ENCODE data around the gene SPATA3. TPM values are rescaled to one million over a fixed set of nuclear protein-coding genes. Genes with fewer than 3 reads are reported as not detected.

Gene SPATA3
- total and polyA plus RNA-seq, 2 of the 13 experiments (the other 11 are each of a cell fraction or from before 2014, with no cell fraction given): not detected

- TF ChIP-seq MEF2D (CRISPR knock-in tag; IDR thresholded peaks at IDR 0.05) (0 out of 2 replicates have a peak, but pooled peaks have one; percentile 54), ZNF737 (CRISPR knock-in tag; IDR thresholded peaks at IDR 0.05; ENCODE audit: borderline replicate concordance) (no peak), SMARCC2 (IDR thresholded peaks at IDR 0.05) (no peak), ZFP36 (IDR thresholded peaks at IDR 0.05; ENCODE audit: borderline replicate concordance, low read depth, low read length, partially characterized antibody) (no peak), ZNF3 (CRISPR knock-in tag; IDR thresholded peaks at IDR 0.05) (peak; percentile 95), SYNCRIP (IDR thresholded peaks at IDR 0.05; ENCODE audit: insufficient read depth, low read depth, low read length) (no peak), ERF (CRISPR knock-in tag; IDR thresholded peaks at IDR 0.05) (no peak), ZNF570 (CRISPR knock-in tag; IDR thresholded peaks at IDR 0.05; ENCODE audit: borderline replicate concordance) (no peak)
- TF ChIP-seq, protein P1, sequence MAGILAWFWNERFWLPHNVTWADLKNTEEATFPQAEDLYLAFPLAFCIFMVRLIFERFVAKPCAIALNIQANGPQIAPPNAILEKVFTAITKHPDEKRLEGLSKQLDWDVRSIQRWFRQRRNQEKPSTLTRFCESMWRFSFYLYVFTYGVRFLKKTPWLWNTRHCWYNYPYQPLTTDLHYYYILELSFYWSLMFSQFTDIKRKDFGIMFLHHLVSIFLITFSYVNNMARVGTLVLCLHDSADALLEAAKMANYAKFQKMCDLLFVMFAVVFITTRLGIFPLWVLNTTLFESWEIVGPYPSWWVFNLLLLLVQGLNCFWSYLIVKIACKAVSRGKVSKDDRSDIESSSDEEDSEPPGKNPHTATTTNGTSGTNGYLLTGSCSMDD (CRISPR knock-in tag; IDR thresholded peaks at IDR 0.05): no peak
These were observed 9.3 kb upstream of the SPATA3 start (continued) for GRCh38 chr2:230986520-230987136.

GRCh38 chr2:230987137-230988020, 8.5 kb upstream of the SPATA3 start:
- ChIA-PET CTCF (ENCODE audit: low intra/inter-chr PET ratio, low total read pairs) (interaction anchor here (0.7 to 2.6 kb wide), 7 partner anchors 46 to 163 kb away, joined by 3 to 40 read pairs (median 4); no protein-coding TSS in a partner anchor), POLR2A (interaction anchor here (1.0 to 2.0 kb wide), 4 partner anchors 48 to 139 kb away, joined by 3 to 13 read pairs (median 6); no protein-coding TSS in a partner anchor)
- no TSS peak for BruUV-seq (replicated peaks)
- no peak overlapping the region for H3K27ac ChIP-seq (ENCODE audit: extremely low read length, insufficient read depth, low read length)
- H3K4me2 ChIP-seq (ENCODE audit: low read depth, low read length): peak overlapping the region; percentile 96
- H3K4me1 ChIP-seq (ENCODE audit: insufficient read depth, low read length): peaks cover 40% of the 10 kb centered on the region
- H4K20me1 ChIP-seq (ENCODE audit: insufficient read depth, low read length): no peaks in the 10 kb centered on the region
- H3K36me3 ChIP-seq (replicated peaks in 1 of 2; ENCODE audit: control insufficient read depth in 1 of 2, insufficient read depth in 2 of 2, low read length in 2 of 2): no peaks in the 10 kb centered on the region
- peak overlapping the region; percentile 51 to 75 (median 53) for H3K4me3 ChIP-seq (replicated peaks in 1 of 3; ENCODE audit: insufficient read depth in 1 of 3, low read depth in 2 of 3, low read length in 3 of 3)
- under 1% methylated on average over 20 of the region's 34 CpGs for WGBS (ENCODE audit: low lambda C conversion rate)
- intact Hi-C loops (cut with micrococcal nuclease; ENCODE audit: unreplicated experiment): loop anchor here (1.0 kb wide), 5 partner anchors 58 to 163 kb away; no protein-coding TSS in a partner anchor
- in situ Hi-C loops (cut with HindIII; ENCODE audit: extremely low pct_ligation_motif_present, low pct_unique_long_range_greater_than_20kb): loop anchor here (5.0 kb wide), 2 partner anchors 85 to 165 kb away; no protein-coding TSS in a partner anchor
- peak; percentile 71 for DNase-seq (ENCODE audit: low spot score)
- no peaks in the 10 kb centered on the region for H3K79me2 ChIP-seq (ENCODE audit: insufficient read depth, low read length)
- ATAC-seq: peak; percentile 93
- H2AFZ ChIP-seq (ENCODE audit: low read length): peak overlapping the region; percentile 82
- peak; percentile 18 for FAIRE-seq
- peaks cover 1 to 25% of the 10 kb centered on the region in 2 experiments; a peak in 3 of 5 replicates for H3K27me3 ChIP-seq (ENCODE audit: control insufficient read depth in 1 of 2, insufficient read depth in 2 of 2, low read length in 2 of 2)
- peak overlapping the region; percentile 34; the same call in 1 of the 2 replicates for H3K9ac ChIP-seq (ENCODE audit: insufficient read depth, low read depth, low read length)
- H3K9me3 ChIP-seq (ENCODE audit: low read length): no peaks in the 10 kb centered on the region
- TF ChIP-seq SP5 (CRISPR knock-in tag; IDR thresholded peaks at IDR 0.05; ENCODE audit: borderline replicate concordance, low read depth): no peak
- no peak for TF ChIP-seq NFE2 (CRISPR knock-in tag; IDR thresholded peaks at IDR 0.05)
- peak; percentile 48; the same call in 1 of the 2 replicates for TF ChIP-seq THRA (CRISPR knock-in tag; IDR thresholded peaks at IDR 0.05; ENCODE audit: borderline replicate concordance)
- TF ChIP-seq FOSL2 (CRISPR knock-in tag; IDR thresholded peaks at IDR 0.05): peak; percentile 52
- TF ChIP-seq ZNF678 (CRISPR knock-in tag; IDR thresholded peaks at IDR 0.05): no peak
- TF ChIP-seq, protein P2, sequence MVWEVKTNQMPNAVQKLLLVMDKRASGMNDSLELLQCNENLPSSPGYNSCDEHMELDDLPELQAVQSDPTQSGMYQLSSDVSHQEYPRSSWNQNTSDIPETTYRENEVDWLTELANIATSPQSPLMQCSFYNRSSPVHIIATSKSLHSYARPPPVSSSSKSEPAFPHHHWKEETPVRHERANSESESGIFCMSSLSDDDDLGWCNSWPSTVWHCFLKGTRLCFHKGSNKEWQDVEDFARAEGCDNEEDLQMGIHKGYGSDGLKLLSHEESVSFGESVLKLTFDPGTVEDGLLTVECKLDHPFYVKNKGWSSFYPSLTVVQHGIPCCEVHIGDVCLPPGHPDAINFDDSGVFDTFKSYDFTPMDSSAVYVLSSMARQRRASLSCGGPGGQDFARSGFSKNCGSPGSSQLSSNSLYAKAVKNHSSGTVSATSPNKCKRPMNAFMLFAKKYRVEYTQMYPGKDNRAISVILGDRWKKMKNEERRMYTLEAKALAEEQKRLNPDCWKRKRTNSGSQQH (CRISPR knock-in tag; IDR thresholded peaks at IDR 0.05; ENCODE audit: low read depth): no peak
- TF ChIP-seq FOSL1 (CRISPR knock-in tag; IDR thresholded peaks at IDR 0.05; ENCODE audit: borderline replicate concordance): no peak
